ENCODE results near the gene ITSN2.

DNA sequence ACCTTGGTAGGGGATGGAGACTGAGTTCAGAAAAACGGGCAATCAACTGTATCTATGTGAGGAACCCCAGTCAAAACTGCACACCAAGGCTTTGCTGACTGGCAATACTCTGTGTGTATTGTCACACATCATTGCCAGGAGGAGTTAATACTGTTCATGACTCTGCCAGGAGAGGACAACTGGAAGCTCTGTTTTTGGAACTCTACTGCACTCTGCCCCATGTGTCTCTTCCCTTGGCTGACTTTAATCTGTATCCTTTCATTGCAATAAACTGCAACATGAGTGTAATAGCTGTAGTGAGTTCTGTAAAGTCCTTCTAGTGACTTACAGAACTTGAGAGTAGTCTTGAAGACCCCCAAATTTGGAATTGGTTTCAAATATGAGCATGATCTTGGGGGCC lies 113.2 kb downstream of the ITSN2 start:
- TF ChIP-seq, protein P1, sequence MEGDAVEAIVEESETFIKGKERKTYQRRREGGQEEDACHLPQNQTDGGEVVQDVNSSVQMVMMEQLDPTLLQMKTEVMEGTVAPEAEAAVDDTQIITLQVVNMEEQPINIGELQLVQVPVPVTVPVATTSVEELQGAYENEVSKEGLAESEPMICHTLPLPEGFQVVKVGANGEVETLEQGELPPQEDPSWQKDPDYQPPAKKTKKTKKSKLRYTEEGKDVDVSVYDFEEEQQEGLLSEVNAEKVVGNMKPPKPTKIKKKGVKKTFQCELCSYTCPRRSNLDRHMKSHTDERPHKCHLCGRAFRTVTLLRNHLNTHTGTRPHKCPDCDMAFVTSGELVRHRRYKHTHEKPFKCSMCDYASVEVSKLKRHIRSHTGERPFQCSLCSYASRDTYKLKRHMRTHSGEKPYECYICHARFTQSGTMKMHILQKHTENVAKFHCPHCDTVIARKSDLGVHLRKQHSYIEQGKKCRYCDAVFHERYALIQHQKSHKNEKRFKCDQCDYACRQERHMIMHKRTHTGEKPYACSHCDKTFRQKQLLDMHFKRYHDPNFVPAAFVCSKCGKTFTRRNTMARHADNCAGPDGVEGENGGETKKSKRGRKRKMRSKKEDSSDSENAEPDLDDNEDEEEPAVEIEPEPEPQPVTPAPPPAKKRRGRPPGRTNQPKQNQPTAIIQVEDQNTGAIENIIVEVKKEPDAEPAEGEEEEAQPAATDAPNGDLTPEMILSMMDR (optimal IDR thresholded peaks at IDR 0.05 in 1 of 3, IDR thresholded peaks at IDR 0.05 in 1 of 3, conservative IDR thresholded peaks at IDR 0.05 in 1 of 3; ENCODE audit: extremely low read depth in 1 of 3, insufficient read depth in 2 of 3, low read length in 3 of 3), result no peak
- no peak for TF ChIP-seq EZH2 (IDR thresholded peaks at IDR 0.05; ENCODE audit: low read length)

All from keratinocyte (primary cell).